Measurements from ENCODE around the gene BMPER.

BMPER gene

DNA sequence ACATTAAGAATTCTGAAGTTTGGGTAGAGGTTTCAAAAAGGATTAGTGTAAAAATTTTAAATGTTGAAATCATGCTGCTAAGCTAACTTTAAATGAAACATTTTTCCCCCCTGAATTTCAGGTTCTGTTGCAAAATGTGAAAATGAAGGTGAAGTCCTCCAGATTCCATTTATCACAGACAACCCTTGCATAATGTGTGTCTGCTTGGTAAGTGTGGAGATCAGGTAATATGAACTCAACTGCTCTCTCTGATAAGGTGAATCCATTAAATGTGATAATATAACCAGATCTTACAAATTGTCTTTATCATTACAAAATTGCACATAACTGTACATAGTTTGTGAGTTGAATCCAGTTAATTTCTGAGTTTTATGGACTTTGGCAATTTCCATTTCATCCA, 1.4 kb downstream of the BMPER start (continued):
- TF ChIP-seq, protein P1, sequence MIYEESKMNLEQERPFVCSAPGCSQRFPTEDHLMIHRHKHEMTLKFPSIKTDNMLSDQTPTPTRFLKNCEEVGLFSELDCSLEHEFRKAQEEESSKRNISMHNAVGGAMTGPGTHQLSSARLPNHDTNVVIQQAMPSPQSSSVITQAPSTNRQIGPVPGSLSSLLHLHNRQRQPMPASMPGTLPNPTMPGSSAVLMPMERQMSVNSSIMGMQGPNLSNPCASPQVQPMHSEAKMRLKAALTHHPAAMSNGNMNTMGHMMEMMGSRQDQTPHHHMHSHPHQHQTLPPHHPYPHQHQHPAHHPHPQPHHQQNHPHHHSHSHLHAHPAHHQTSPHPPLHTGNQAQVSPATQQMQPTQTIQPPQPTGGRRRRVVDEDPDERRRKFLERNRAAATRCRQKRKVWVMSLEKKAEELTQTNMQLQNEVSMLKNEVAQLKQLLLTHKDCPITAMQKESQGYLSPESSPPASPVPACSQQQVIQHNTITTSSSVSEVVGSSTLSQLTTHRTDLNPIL (CRISPR knock-in tag; IDR thresholded peaks at IDR 0.05; ENCODE audit: low read depth) = no peak
- TF ChIP-seq GLIS3 (CRISPR knock-in tag; IDR thresholded peaks at IDR 0.05) (no peak), ZC3H10 (CRISPR knock-in tag; IDR thresholded peaks at IDR 0.05) (no peak), PPARA (CRISPR knock-in tag; IDR thresholded peaks at IDR 0.05; ENCODE audit: borderline replicate concordance) (no peak)

DNA sequence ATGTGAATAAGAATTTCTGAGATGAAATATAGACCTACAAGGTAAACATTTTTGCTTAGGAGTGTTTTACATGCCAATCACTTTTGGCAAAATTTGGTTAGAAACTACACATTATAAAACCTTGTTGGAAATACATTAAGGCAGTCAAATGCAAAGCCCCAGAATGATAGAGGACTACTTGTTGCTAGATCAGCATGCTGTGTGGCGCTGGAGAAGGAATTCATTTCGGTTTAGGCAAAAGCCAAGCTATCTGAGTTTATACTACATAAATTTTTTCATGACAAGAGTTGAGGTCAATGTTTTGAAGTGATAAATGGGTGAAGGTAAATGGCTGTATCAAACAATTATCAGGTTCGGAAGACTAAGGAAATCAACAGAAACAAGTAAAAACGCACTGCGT, 2.3 kb downstream of the BMPER start:
- ATAC-seq = no peak
- no peak for TF ChIP-seq TOX (CRISPR knock-in tag; IDR thresholded peaks at IDR 0.05; ENCODE audit: borderline replicate concordance)
- no peak for TF ChIP-seq ZNF70 (CRISPR knock-in tag; IDR thresholded peaks at IDR 0.05)

DNA sequence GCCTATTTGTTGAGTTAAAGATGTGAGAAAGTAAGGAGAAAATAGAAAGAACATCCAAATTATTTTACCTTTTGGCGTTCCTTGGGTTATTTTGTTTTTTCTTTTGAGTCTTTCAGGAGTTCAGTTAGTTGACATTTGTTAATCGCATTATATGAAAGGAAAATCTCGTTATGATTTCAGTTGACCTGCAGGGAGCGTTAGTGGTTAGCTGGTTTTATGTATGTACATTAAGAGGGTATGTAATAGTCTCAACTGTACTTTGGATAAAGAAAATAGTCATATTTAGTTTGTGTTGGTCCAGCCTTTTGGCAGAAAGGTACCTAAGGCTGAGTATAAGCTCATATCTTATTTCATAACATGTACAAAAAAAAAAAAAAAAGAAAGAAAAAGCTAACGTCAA, 4.0 kb downstream of the BMPER start:
- TF ChIP-seq, protein P2, sequence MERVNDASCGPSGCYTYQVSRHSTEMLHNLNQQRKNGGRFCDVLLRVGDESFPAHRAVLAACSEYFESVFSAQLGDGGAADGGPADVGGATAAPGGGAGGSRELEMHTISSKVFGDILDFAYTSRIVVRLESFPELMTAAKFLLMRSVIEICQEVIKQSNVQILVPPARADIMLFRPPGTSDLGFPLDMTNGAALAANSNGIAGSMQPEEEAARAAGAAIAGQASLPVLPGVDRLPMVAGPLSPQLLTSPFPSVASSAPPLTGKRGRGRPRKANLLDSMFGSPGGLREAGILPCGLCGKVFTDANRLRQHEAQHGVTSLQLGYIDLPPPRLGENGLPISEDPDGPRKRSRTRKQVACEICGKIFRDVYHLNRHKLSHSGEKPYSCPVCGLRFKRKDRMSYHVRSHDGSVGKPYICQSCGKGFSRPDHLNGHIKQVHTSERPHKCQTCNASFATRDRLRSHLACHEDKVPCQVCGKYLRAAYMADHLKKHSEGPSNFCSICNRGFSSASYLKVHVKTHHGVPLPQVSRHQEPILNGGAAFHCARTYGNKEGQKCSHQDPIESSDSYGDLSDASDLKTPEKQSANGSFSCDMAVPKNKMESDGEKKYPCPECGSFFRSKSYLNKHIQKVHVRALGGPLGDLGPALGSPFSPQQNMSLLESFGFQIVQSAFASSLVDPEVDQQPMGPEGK (CRISPR knock-in tag; IDR thresholded peaks at IDR 0.05; ENCODE audit: borderline replicate concordance) = no peak

DNA sequence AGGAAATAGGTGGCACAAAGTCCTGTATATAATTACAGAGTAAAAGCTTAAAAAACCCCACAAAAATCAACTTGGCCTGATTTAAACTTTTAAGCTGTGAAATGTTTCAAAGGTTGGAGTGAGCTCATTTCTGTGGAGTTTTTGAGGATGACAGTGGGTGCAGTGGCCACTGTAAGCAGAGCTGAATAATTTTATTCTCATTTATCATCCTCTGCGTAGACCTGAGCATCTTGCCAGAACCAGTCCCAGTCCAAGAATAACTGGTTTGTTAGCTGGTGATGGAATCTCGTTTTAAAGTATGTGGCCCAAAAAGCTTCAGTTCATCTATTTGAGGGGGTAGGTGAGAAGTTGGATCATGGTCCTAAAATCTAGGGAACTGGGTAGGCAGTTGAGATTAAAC, 4.4 kb downstream of the BMPER start:
- ATAC-seq = no peak
- TF ChIP-seq CSDC2 (CRISPR knock-in tag; IDR thresholded peaks at IDR 0.05) (no peak), ZNF8 (CRISPR knock-in tag; IDR thresholded peaks at IDR 0.05) (no peak), PPARA (CRISPR knock-in tag; IDR thresholded peaks at IDR 0.05; ENCODE audit: borderline replicate concordance) (no peak), ARNTL (CRISPR knock-in tag; IDR thresholded peaks at IDR 0.05; ENCODE audit: borderline replicate concordance, low read depth) (no peak), GLIS3 (CRISPR knock-in tag; IDR thresholded peaks at IDR 0.05) (no peak), ZNF565 (CRISPR knock-in tag; conservative IDR thresholded peaks at IDR 0.05; ENCODE audit: low read depth) (no peak), TOX (CRISPR knock-in tag; IDR thresholded peaks at IDR 0.05; ENCODE audit: borderline replicate concordance) (no peak), RARB (CRISPR knock-in tag; IDR thresholded peaks at IDR 0.05) (no peak), OSR1 (CRISPR knock-in tag; IDR thresholded peaks at IDR 0.05) (no peak), ZC3H10 (CRISPR knock-in tag; IDR thresholded peaks at IDR 0.05) (no peak), ZFP3 (CRISPR knock-in tag; IDR thresholded peaks at IDR 0.05) (no peak), ISL1 (CRISPR knock-in tag; IDR thresholded peaks at IDR 0.05) (no peak), ZFP30 (CRISPR knock-in tag; IDR thresholded peaks at IDR 0.05) (no peak)
- TF ChIP-seq, protein P1 (CRISPR knock-in tag; IDR thresholded peaks at IDR 0.05; ENCODE audit: low read depth) = no peak
- TF ChIP-seq, protein P3, sequence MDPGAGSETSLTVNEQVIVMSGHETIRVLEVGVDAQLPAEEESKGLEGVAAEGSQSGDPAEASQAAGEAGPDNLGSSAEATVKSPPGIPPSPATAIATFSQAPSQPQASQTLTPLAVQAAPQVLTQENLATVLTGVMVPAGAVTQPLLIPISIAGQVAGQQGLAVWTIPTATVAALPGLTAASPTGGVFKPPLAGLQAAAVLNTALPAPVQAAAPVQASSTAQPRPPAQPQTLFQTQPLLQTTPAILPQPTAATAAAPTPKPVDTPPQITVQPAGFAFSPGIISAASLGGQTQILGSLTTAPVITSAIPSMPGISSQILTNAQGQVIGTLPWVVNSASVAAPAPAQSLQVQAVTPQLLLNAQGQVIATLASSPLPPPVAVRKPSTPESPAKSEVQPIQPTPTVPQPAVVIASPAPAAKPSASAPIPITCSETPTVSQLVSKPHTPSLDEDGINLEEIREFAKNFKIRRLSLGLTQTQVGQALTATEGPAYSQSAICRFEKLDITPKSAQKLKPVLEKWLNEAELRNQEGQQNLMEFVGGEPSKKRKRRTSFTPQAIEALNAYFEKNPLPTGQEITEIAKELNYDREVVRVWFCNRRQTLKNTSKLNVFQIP (CRISPR knock-in tag; IDR thresholded peaks at IDR 0.05; ENCODE audit: borderline replicate concordance, low read depth) = no peak
- TF ChIP-seq, protein P2 (CRISPR knock-in tag; IDR thresholded peaks at IDR 0.05; ENCODE audit: borderline replicate concordance) = no peak

More for the DNA sequence above, 4.0 kb downstream of the BMPER start:
- no peak for ATAC-seq

DNA sequence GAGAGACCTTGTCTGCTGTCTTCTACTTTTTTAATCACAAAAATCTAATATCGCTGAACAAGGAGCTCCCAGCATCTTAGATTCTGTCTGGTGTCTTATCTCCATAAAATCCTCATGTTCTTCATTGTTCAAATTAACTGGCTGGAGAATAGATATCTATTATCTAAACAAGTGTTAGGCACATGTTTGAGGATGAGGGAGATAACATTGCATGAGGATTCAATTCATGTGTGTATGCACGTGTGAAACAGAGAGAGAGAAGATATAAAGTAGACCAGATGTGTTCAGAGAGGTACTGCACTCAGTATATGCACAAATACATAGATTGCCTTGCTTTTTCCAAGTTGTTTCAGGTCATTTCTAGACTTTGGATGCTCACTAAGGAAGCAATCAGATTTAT, 5.4 kb downstream of the BMPER start:
- no peak for ATAC-seq
- TF ChIP-seq ARNTL (CRISPR knock-in tag; IDR thresholded peaks at IDR 0.05; ENCODE audit: borderline replicate concordance, low read depth) (no peak), TCF4 (CRISPR knock-in tag; IDR thresholded peaks at IDR 0.05; ENCODE audit: borderline replicate concordance) (peak; percentile 84; the same call in 1 of the 2 replicates)

All from SK-N-SH treated with all-trans-retinoic acid at 6 μM for 48 hours (cell line).